ENCODE data around the gene ZNF710.

ZNF710 gene

DNA sequence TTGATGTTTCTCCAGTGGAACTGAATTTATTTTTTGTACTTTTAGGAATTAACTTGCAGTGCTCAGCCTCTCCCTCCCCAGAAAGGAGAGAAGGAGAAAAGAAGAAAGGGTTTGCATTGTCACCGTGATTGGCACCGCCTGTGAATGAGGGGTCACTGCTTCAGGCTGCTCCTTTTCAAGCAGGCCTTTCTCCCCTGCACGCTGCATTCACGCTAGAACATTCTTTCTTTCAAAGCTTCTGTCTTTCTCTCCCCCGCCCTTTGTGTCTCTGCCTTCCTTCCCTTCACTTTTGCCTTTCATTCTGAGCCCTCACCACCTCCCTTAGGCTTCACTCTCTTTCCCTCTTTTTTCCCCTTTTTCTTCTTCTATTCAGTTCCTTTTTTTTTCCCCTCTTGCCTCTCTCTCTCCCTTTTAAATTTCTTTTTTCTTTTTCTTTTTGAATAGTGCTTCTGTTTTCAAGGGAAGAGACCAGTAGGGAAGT lies 42.4 kb downstream of the ZNF710 start:
- Histone ChIP-seq H3K36me3 (replicated peaks) (no peaks in the 10 kb centered on the region), H3K27me3 (replicated peaks) (no peaks in the 10 kb centered on the region), H3K4me3 (ENCODE audit: low read depth, low read length) (no peak overlapping the region), H3K27ac (no peak overlapping the region)
- TF ChIP-seq, protein P1, sequence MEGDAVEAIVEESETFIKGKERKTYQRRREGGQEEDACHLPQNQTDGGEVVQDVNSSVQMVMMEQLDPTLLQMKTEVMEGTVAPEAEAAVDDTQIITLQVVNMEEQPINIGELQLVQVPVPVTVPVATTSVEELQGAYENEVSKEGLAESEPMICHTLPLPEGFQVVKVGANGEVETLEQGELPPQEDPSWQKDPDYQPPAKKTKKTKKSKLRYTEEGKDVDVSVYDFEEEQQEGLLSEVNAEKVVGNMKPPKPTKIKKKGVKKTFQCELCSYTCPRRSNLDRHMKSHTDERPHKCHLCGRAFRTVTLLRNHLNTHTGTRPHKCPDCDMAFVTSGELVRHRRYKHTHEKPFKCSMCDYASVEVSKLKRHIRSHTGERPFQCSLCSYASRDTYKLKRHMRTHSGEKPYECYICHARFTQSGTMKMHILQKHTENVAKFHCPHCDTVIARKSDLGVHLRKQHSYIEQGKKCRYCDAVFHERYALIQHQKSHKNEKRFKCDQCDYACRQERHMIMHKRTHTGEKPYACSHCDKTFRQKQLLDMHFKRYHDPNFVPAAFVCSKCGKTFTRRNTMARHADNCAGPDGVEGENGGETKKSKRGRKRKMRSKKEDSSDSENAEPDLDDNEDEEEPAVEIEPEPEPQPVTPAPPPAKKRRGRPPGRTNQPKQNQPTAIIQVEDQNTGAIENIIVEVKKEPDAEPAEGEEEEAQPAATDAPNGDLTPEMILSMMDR (IDR thresholded peaks at IDR 0.05; ENCODE audit: low read depth, low read length, missing control alignments), result no peak
- no peak for DNase-seq
- in situ Hi-C loops (cut with HindIII; ENCODE audit: low pct_ligation_motif_present, low sequenced_read_pairs), result no loop called here

DNA sequence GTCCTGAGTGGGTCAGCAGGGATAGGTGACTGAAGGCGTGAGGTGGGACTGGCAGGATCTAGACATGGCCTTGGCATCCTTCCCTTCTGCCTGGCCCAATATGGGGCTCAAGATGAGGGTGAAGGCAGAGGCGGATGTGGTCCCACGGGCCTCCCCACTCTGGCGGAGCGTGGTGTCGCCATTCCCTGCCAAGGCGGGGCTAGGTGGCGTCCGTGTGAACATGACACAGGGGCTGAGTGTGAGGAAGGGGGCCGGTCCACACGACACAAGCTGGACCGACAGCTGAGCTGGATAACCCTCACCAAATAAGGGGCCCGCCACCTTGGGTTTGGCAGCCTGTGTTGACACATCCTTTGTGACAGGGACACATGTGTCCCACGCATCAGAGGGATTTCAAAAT lies 43.1 kb downstream of the ZNF710 start:
- TF ChIP-seq, protein P1 (IDR thresholded peaks at IDR 0.05; ENCODE audit: low read depth, low read length, missing control alignments), result no peak
- Histone ChIP-seq H3K27me3 (replicated peaks) (no peaks in the 10 kb centered on the region), H3K27ac (no peak overlapping the region), H3K4me3 (ENCODE audit: low read depth, low read length) (no peak overlapping the region), H3K36me3 (replicated peaks) (no peaks in the 10 kb centered on the region)
- DNase-seq, result no peak
- in situ Hi-C loops (cut with HindIII; ENCODE audit: low pct_ligation_motif_present, low sequenced_read_pairs), result no loop called here

DNA sequence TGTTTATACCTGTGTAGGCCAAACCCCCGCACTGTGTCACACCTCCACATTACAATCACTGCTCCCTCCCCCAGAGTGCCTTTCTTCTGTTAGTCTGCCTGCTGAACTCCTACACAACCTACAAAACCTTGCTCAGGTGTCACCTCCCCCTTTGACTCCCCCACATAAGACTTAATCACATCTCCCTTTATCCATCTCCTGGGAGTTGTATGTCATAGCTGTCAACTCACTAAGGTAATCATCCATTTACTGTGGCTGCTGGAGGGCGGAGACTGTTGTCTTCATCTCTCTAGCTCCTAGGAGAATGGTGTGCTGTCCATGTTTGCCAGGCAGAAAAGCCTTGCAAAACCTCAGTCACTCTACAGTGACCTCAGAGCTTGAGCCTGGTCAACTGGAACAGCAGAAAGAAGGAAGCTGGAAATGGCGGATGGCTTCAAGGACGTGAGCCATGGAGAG lies 43.8 kb downstream of the ZNF710 start:
- in situ Hi-C loops (cut with HindIII; ENCODE audit: low pct_ligation_motif_present, low sequenced_read_pairs), result no loop called here
- no peaks in the 10 kb centered on the region for H3K27me3 ChIP-seq (replicated peaks)
- no peaks in the 10 kb centered on the region for H3K36me3 ChIP-seq (replicated peaks)
- no peak overlapping the region for H3K4me3 ChIP-seq (ENCODE audit: low read depth, low read length)
- TF ChIP-seq, protein P1 (IDR thresholded peaks at IDR 0.05; ENCODE audit: low read depth, low read length, missing control alignments), result no peak
- no peak for DNase-seq
- no peak overlapping the region for H3K27ac ChIP-seq

DNA sequence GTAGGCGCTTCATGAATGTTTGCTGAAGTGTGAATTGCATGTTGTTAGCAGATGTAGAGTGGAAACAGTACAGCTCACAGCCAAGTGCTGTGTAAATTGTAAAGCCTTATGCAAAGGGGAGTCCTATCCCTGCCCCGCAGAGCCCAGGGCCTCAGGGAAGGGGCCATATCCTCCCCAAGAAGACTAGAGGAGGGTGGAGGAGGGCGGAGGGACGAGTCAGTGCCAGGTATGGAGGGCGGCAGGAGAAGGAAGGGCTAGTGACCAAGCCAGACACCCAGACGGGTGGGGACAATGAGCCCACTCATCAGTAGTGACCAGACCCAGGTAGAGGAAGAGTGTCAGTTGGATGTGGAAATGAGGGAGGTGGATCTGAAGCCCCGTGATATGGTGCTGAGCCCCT lies 45.2 kb downstream of the ZNF710 start:
- no peaks in the 10 kb centered on the region for H3K27me3 ChIP-seq (replicated peaks)
- in situ Hi-C loops (cut with HindIII; ENCODE audit: low pct_ligation_motif_present, low sequenced_read_pairs), result no loop called here
- TF ChIP-seq, protein P1 (IDR thresholded peaks at IDR 0.05; ENCODE audit: low read depth, low read length, missing control alignments), result no peak
- DNase-seq, result no peak
- H3K27ac ChIP-seq, result no peak overlapping the region
- H3K36me3 ChIP-seq (replicated peaks), result no peaks in the 10 kb centered on the region
- no peak overlapping the region for H3K4me3 ChIP-seq (ENCODE audit: low read depth, low read length)

DNA sequence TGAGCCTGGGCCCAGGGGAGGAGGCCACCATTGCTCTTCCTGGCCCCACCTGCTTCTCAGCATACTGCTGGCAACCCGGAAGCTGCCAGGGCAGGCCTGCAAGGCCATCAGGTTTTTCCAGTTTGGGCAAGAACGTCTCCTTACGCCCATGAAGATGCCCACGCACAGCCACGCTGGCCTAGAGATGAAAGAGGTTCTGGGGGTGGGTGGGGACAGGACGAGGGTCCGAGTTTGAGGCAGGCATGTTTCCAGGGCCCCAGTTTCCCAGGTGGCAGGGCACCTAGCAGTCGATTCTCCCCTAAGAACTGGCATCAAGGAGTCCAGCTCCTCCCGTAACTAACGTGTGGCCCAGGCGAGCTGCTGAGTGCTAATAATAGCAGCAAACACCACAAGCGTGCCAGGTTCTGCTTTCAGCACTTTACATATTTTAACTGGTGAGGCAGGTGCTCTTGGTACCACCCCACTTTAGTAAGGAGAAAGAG lies 45.8 kb downstream of the ZNF710 start:
- TF ChIP-seq, protein P1 (IDR thresholded peaks at IDR 0.05; ENCODE audit: low read depth, low read length, missing control alignments), result no peak
- in situ Hi-C loops (cut with HindIII; ENCODE audit: low pct_ligation_motif_present, low sequenced_read_pairs), result no loop called here
- no peaks in the 10 kb centered on the region for H3K27me3 ChIP-seq (replicated peaks)
- no peaks in the 10 kb centered on the region for H3K36me3 ChIP-seq (replicated peaks)
- no peak for DNase-seq
- H3K4me3 ChIP-seq (ENCODE audit: low read depth, low read length), result no peak overlapping the region
- H3K27ac ChIP-seq, result no peak overlapping the region

DNA sequence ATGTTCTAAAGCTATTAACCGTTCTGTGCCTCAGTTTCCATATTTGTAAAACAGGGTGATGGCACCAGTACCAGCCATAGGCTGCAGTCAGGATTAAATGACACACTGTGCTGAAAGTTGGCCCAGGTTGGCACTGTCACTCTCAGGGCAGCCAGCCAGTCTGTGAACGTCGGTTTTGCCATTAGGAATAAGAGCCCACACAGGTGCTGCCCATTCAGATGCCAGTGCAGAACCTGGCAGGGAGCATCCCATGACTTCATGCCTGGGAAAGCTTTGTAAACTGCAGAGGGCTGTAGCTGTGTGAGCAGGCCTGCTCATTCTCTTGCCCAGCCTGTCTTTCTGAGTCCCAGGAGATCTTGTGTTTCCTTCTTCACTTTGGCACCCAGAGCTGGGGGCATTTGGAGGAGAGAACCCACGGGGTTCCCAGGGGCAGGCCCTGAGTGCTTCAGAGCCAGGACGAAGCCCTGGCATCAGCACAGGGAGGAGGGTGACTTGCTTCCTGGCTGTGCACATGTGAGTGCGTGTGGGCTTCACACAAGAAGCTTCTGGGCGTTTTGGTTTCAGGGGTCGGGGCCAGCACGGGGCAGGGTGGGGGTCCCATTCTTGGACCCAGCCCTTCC lies 46.9 kb downstream of the ZNF710 start:
- no peak for DNase-seq
- Histone ChIP-seq H3K4me3 (ENCODE audit: low read depth, low read length) (no peak overlapping the region), H3K27ac (no peak overlapping the region), H3K36me3 (replicated peaks) (no peaks in the 10 kb centered on the region), H3K27me3 (replicated peaks) (no peaks in the 10 kb centered on the region)
- in situ Hi-C loops (cut with HindIII; ENCODE audit: low pct_ligation_motif_present, low sequenced_read_pairs), result no loop called here
- TF ChIP-seq, protein P1 (IDR thresholded peaks at IDR 0.05; ENCODE audit: low read depth, low read length, missing control alignments), result no peak

Measured in brain microvascular endothelial cell (primary cell).